Sigmoid colon (tissue), 7 donors: ENCODE results near the gene NKX6-2. TPM values are rescaled to one million over a fixed set of nuclear protein-coding genes. Genes with fewer than 3 reads are reported as not detected.

Experiments
- DNase-seq: peaks from one replicate; pipeline ENCODE4 v3.0.0-alpha.2; 2019
- H3K27ac ChIP-seq, 4 donors: fragments of 200-600 bp; sonication (generic); one replicate each; pipeline ENCODE4 v1.5.1; 2016 to 2019; ENCODE audit warnings: mild to moderate bottlenecking in 1 of 4
- H3K27me3 ChIP-seq, 3 donors: fragments of 200-600 bp; sonication (generic); one replicate each; pipeline ENCODE4 v1.5.1; 2019; ENCODE audit warnings: mild to moderate bottlenecking in 1 of 3
- H3K36me3 ChIP-seq, 4 donors: fragments of 200-600 bp; sonication (generic); one replicate each; pipeline ENCODE4 v1.5.1; 2016 to 2019
- H3K4me1 ChIP-seq, 4 donors: fragments of 200-600 bp; sonication (generic); one replicate each; pipeline ENCODE4 v1.5.1; 2017 to 2019
- H3K4me3 ChIP-seq, 4 donors: fragments of 200-600 bp; sonication (generic); one replicate each; pipeline ENCODE4 v1.5.1; 2017 to 2019; ENCODE audit warnings: mild to moderate bottlenecking in 2 of 4, moderate library complexity in 1 of 4
- H3K9me3 ChIP-seq, 4 donors: fragments of 200-600 bp in 3 of 4; sonication (generic) in 3 of 4; one replicate each; pipeline versions ENCODE4 v1.5.1 to v1.6.1; 2013 to 2019
- EP300 ChIP-seq, 4 donors: sonication (generic); formaldehyde crosslinking; IDR thresholded peaks; one replicate each; pipeline ENCODE4 v1.6.1; 2017; ENCODE audit warnings: antibody characterized with exemption in 4 of 4
- POLR2A ChIP-seq, 2 donors: fragments of 450-650 bp; IDR thresholded peaks; one replicate each; pipeline ENCODE4 v1.6.1; 2016; ENCODE audit warnings: antibody characterized with exemption in 2 of 2, mild to moderate bottlenecking in 2 of 2, moderate library complexity in 2 of 2
- POLR2AphosphoS5 ChIP-seq, 4 donors: sonication (generic); formaldehyde crosslinking; IDR thresholded peaks; one replicate each; pipeline ENCODE4 v1.6.1; 2017; ENCODE audit warnings: antibody characterized with exemption in 4 of 4
- WGBS, 2 donors: extraction: QIAGEN DNeasy Blood & Tissue Kit; methylation state at CpG; one replicate each; pipeline ENCODE4 v1.1.7; 2013; 5-methylcytosine and 5-hydroxymethylcytosine counted together
- intact Hi-C: fragments of 100-400 bp; cut with DNase I; formaldehyde crosslinking; loops from one replicate; pipeline ENCODE4 v1.15.1; 2023
- polyA plus RNA-seq, 3 donors: library from polyadenylated mRNA; stranded (reverse); fragments of 200-250 nt; gene quantifications; one replicate each; pipeline ENCODE4 v1.2.3, GENCODE V29; 2013
- total RNA-seq, 4 donors: library from RNA; depleted of rRNA; stranded (reverse); fragments of >200 nt; gene quantifications; one replicate each; pipeline ENCODE4 v1.1.0, GENCODE V29; 2016
- TF ChIP-seq, protein P1 (sequence below), 4 experiments: fragments of 450-650 bp in 3 of 4; fragments of 200-600 bp in 1 of 4; IDR thresholded peaks; one replicate each; pipeline ENCODE4 v1.5.1; 2016 to 2019; ENCODE audit warnings: antibody characterized with exemption in 4 of 4, mild to moderate bottlenecking in 3 of 4, moderate library complexity in 2 of 4
- donor health status: healthy with polysubstance abuse.
- donor health status: Bipolar disorder and iron deficiency.
- donor health status: healthy.

The NKX6-2 gene
- total and polyA plus RNA-seq, 7 donors = 0.01 to 0.60 TPM; not detected in 5

DNA sequence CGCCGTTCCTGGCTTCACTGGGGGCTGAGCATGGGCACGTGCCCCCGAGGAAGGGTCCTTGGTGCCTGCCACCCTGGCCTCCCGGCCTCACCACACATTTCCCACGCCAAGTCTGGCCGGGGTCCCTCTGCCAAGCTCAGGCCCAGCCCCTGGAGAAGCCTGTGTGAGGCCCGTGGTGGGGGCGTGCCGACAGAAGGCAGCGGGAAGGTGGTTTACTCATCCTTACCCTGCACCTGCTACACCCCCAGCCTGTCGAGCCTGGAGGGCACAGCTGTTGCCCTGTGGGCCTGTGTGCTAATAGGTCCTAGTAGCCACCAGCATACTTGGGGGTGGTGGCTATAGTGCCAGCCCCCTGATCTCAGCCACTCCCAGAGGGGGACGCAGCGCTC is 46.7 kb downstream of the NKX6-2 start:
- TF ChIP-seq, protein P1, sequence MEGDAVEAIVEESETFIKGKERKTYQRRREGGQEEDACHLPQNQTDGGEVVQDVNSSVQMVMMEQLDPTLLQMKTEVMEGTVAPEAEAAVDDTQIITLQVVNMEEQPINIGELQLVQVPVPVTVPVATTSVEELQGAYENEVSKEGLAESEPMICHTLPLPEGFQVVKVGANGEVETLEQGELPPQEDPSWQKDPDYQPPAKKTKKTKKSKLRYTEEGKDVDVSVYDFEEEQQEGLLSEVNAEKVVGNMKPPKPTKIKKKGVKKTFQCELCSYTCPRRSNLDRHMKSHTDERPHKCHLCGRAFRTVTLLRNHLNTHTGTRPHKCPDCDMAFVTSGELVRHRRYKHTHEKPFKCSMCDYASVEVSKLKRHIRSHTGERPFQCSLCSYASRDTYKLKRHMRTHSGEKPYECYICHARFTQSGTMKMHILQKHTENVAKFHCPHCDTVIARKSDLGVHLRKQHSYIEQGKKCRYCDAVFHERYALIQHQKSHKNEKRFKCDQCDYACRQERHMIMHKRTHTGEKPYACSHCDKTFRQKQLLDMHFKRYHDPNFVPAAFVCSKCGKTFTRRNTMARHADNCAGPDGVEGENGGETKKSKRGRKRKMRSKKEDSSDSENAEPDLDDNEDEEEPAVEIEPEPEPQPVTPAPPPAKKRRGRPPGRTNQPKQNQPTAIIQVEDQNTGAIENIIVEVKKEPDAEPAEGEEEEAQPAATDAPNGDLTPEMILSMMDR (IDR thresholded peaks at IDR 0.05) = no peak
- TF ChIP-seq POLR2A (IDR thresholded peaks at IDR 0.05) (no peak), EP300 (IDR thresholded peaks at IDR 0.05) (no peak), POLR2AphosphoS5 (IDR thresholded peaks at IDR 0.05) (no peak)
- WGBS, 2 donors = 90 to 95% methylated on average over 14 of the region's 14 CpGs
- no peak overlapping the region for H3K27ac ChIP-seq
- H3K9me3 ChIP-seq = no peaks in the 10 kb centered on the region
- no peak overlapping the region for H3K4me3 ChIP-seq
- no peaks in the 10 kb centered on the region for H3K27me3 ChIP-seq
- intact Hi-C loops = no loop called here
- DNase-seq = no peak
- H3K4me1 ChIP-seq = no peaks in the 10 kb centered on the region
- H3K36me3 ChIP-seq = peaks cover 0 to 31% (median 4%) of the 10 kb centered on the region in 4 donors

DNA sequence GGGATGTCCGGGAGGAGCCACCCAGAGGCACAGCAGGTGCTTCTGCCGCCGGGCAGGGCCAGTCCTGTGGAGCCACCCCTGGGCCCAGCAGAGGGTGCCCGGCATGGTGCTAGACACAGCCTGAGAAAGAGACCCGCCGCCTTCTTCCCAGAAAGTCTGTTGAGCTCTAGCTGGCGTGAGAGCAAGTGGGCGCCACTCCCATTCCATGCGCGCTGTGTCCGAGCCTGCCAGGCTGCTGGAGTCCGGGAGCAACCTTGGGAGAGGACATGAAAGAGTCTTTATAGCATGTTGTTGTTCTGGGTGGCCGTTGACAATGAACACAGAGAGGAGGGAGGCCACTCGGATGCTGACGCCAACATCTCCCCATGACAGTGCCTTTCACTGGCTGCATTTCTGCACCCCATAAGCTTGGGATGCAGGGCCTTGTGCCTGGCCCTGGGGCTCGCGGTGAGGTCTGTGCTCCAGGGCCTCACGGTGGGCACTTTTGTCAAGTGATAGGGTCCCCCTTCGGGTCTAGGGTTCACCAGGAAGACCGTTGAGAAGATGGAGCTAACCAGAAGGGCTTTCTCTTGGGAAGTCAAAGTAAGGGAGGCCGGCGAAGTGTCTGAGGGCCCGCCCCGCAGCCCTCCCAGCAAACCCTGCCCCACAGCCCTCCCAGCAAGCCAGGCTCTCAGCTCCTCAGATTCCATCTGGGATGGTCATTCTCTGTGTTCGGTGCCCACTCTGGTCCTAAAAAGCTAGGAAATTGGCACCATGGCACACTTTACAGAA is 47.3 kb downstream of the NKX6-2 start:
- Histone ChIP-seq H3K36me3 (peaks cover 0 to 36% (median 5%) of the 10 kb centered on the region in 4 donors), H3K9me3 (no peaks in the 10 kb centered on the region), H3K27me3 (no peaks in the 10 kb centered on the region), H3K27ac (no peak overlapping the region), H3K4me3 (no peak overlapping the region), H3K4me1 (no peaks in the 10 kb centered on the region)
- TF ChIP-seq EP300 (IDR thresholded peaks at IDR 0.05) (no peak), POLR2A (IDR thresholded peaks at IDR 0.05) (no peak), POLR2AphosphoS5 (IDR thresholded peaks at IDR 0.05) (no peak)
- TF ChIP-seq, protein P1 (IDR thresholded peaks at IDR 0.05) = no peak
- intact Hi-C loops = no loop called here
- 93% methylated on average over 25 of the region's 25 CpGs for WGBS, 2 donors
- no peak for DNase-seq

DNA sequence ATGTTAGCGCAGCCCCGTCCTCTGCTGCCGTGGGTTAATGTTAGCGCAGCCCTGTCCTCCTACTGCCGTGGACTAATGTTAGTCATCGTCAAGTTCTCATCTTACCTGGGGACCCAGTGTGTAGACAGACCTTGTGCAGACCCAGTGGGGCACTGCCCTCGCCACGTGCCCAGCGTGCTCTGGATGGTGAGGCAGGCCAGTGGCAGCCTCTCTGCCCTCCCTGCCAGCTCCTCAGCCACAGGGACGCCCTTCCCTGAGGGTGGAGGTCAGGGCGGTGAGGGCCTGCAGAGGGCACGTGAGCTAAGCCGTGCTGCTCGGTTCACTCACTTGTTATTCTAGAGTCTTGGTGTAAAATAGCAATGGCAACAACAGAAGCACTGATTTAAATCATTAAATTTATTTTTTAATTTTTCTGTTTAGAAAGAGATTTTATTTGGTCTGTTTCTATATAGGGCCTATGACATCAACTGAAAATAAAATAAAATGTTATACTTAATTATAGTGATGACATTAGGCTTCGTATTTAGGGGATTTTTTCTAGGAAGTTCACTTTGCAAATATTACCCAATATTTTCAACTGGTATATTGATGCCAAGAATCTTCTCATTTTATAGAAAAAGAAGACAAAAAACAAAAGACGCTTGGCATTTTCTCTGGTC is 48.4 kb downstream of the NKX6-2 start:
- WGBS, 2 donors = 93 to 94% methylated on average over 16 of the region's 16 CpGs

DNA sequence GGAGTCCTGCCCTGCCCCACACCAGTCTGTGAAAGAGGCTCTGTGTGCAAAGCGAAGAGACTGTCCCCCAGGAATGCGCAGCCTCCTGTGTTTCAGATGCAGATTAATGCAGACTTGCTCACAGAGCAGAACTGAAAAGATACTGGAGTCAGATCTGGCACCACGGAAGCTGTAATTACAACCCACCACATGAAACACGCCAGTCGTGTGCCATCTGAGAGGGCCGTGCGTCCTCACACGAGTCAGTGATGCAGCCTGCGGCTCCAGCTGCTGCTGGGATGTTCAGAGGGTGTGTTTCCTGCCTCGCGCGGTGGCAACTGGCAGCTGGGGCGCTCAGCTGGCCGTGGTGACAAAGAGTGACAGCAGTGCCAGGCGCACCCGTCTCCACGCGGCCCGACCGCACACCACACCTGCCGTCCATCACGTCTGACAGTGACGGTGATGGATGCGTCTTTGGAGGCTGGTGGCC is 50.0 kb downstream of the NKX6-2 start:
- TF ChIP-seq, protein P1 (IDR thresholded peaks at IDR 0.05) = no peak
- TF ChIP-seq POLR2AphosphoS5 (IDR thresholded peaks at IDR 0.05) (no peak), POLR2A (IDR thresholded peaks at IDR 0.05) (no peak), EP300 (IDR thresholded peaks at IDR 0.05) (no peak)
- WGBS, 2 donors = 89 to 93% methylated on average over 24 of the region's 24 CpGs
- no peak overlapping the region for H3K27ac ChIP-seq

More for the DNA sequence above, 48.4 kb downstream of the NKX6-2 start:
- DNase-seq = no peak
- Histone ChIP-seq H3K9me3 (no peaks in the 10 kb centered on the region), H3K4me3 (no peak overlapping the region), H3K27me3 (no peaks in the 10 kb centered on the region), H3K27ac (no peak overlapping the region), H3K36me3 (peaks cover 0 to 44% (median 6%) of the 10 kb centered on the region in 4 donors), H3K4me1 (no peaks in the 10 kb centered on the region)
- no peak for TF ChIP-seq POLR2A (IDR thresholded peaks at IDR 0.05)
- TF ChIP-seq, protein P1 (IDR thresholded peaks at IDR 0.05) = no peak
- TF ChIP-seq EP300 (IDR thresholded peaks at IDR 0.05) = no peak
- no peak for TF ChIP-seq POLR2AphosphoS5 (IDR thresholded peaks at IDR 0.05)
- intact Hi-C loops = no loop called here

More for the DNA sequence above, 50.0 kb downstream of the NKX6-2 start:
- DNase-seq = no peak
- H3K27me3 ChIP-seq = no peaks in the 10 kb centered on the region
- peaks cover 0 to 35% (median 6%) of the 10 kb centered on the region in 4 donors for H3K36me3 ChIP-seq
- H3K4me3 ChIP-seq = no peak overlapping the region
- intact Hi-C loops = no loop called here
- no peaks in the 10 kb centered on the region for H3K9me3 ChIP-seq
- no peaks in the 10 kb centered on the region for H3K4me1 ChIP-seq
